CD4-positive, alpha-beta memory T cell (primary cell): ENCODE measurements around the gene FRMPD4. TPM values are rescaled to one million over a fixed set of nuclear protein-coding genes. Genes with fewer than 3 reads are reported as not detected.

Source experiments
- CTCF ChIA-PET: fragments of 350-600 bp; sonication (Branson Sonifier 250); formaldehyde crosslinking; loops from one replicate; lab custom pipeline; 2021; ENCODE audit warnings: inconsistent platforms; ENCODE audit not compliant: partially characterized antibody; lab: Charles Lee
- POLR2A ChIA-PET: fragments of 350-600 bp; sonication (Branson Sonifier 250); formaldehyde crosslinking; loops from one replicate; lab custom pipeline; 2021; ENCODE audit not compliant: partially characterized antibody; lab: Charles Lee
- DNase-seq, 5 donors: peaks; one replicate each; pipeline versions ENCODE4 v3.0.0 to v3.0.0-alpha.2; 2020 to 2022; ENCODE audit warnings: mixed read lengths in 1 of 5
- H3K27ac ChIP-seq: one replicate; pipeline ENCODE4 v1.7.0; 2013; ENCODE audit warnings: low read depth, low read length
- H3K27me3 ChIP-seq: 2 replicates; pipeline ENCODE4 v1.7.0; 2013; ENCODE audit warnings: mild to moderate bottlenecking, low read length, moderate library complexity; ENCODE audit not compliant: insufficient read depth
- H3K36me3 ChIP-seq: 2 replicates; pipeline ENCODE4 v1.7.0; 2013; ENCODE audit warnings: mild to moderate bottlenecking, low read length, moderate library complexity; ENCODE audit not compliant: insufficient read depth
- H3K4me1 ChIP-seq: 2 replicates; pipeline ENCODE4 v1.7.0; 2013; ENCODE audit warnings: mild to moderate bottlenecking, low read length, moderate library complexity; ENCODE audit not compliant: insufficient read depth
- H3K4me3 ChIP-seq, 2 donors: one replicate each; pipeline ENCODE4 v1.7.0; 2013; ENCODE audit warnings: low read length in 2 of 2, mild to moderate bottlenecking in 1 of 2
- H3K9me3 ChIP-seq, 2 donors: one replicate each; pipeline ENCODE4 v1.7.0; 2013; ENCODE audit warnings: low read length in 2 of 2, control low read depth in 1 of 2; ENCODE audit not compliant: control insufficient read depth in 1 of 2
- H3K27ac Mint-ChIP-seq, 7 donors: one replicate each; pipeline ENCODE4 v1.8.0; 2020 to 2021; ENCODE audit warnings: mixed read lengths in 7 of 7, mild to moderate bottlenecking in 6 of 7, inconsistent platforms in 3 of 7, moderate library complexity in 3 of 7
- H3K27me3 Mint-ChIP-seq, 2 donors: one replicate each; pipeline ENCODE4 v1.8.0; 2020 to 2021; ENCODE audit warnings: mixed read lengths in 2 of 2
- H3K36me3 Mint-ChIP-seq, 2 donors: one replicate each; pipeline ENCODE4 v1.8.0; 2020 to 2021; ENCODE audit warnings: mixed read lengths in 2 of 2, inconsistent platforms in 1 of 2, mild to moderate bottlenecking in 1 of 2
- H3K4me1 Mint-ChIP-seq, 4 donors: one replicate each; pipeline ENCODE4 v1.8.0; 2020 to 2021; ENCODE audit warnings: mixed read lengths in 4 of 4, mild to moderate bottlenecking in 1 of 4
- H3K4me3 Mint-ChIP-seq, 8 donors: one replicate each; pipeline ENCODE4 v1.8.0; 2020 to 2021; ENCODE audit warnings: mixed read lengths in 8 of 8, mild to moderate bottlenecking in 7 of 8, moderate library complexity in 6 of 8, inconsistent platforms in 3 of 8
- H3K9me3 Mint-ChIP-seq, 8 donors: one replicate each; pipeline ENCODE4 v1.8.0; 2020 to 2021; ENCODE audit warnings: mixed read lengths in 8 of 8, mild to moderate bottlenecking in 5 of 8, inconsistent platforms in 3 of 8, moderate library complexity in 1 of 8
- intact Hi-C: fragments of 100-400 bp; cut with micrococcal nuclease; formaldehyde crosslinking; loops from one replicate; pipeline ENCODE4 v1.15.1; 2023
- polyA plus RNA-seq, 2 donors: library from polyadenylated mRNA; unstranded; fragments of 300-500 nt; fragmentation: Illumina TruSeq; gene quantifications; one replicate each; pipeline ENCODE4 v1.2.3, GENCODE V29; 2021
- total RNA-seq, 2 experiments: library from RNA; stranded (reverse); gene quantifications; one replicate each; pipeline ENCODE4 v1.2.3, GENCODE V29; 2021

The FRMPD4 gene
- total and polyA plus RNA-seq, 4 experiments from 2014 or later = not detected

GRCh38 chrX:12236156-12236555 is 97.9 kb downstream of the FRMPD4 start:
- Histone ChIP-seq H3K4me1 (no peaks in the 10 kb centered on the region), H3K27ac (no peak overlapping the region), H3K36me3 (no peaks in the 10 kb centered on the region), H3K27me3 (no peaks in the 10 kb centered on the region), H3K4me3 (no peak overlapping the region), H3K9me3 (no peaks in the 10 kb centered on the region)
- intact Hi-C loops = no loop called here
- Mint-ChIP-seq H3K9me3 (no peaks in the 10 kb centered on the region), H3K4me1 (no peaks in the 10 kb centered on the region), H3K27ac (no peak overlapping the region), H3K27me3 (no peaks in the 10 kb centered on the region), H3K36me3 (no peaks in the 10 kb centered on the region), H3K4me3 (no peak overlapping the region)
- DNase-seq = no peak
- ChIA-PET POLR2A (no interaction called here), CTCF (no interaction called here)

- Histone ChIP-seq H3K4me1 (no peaks in the 10 kb centered on the region), H3K27me3 (no peaks in the 10 kb centered on the region), H3K9me3 (no peaks in the 10 kb centered on the region), H3K27ac (no peak overlapping the region), H3K4me3 (no peak overlapping the region), H3K36me3 (no peaks in the 10 kb centered on the region)
- Mint-ChIP-seq H3K4me1 (no peaks in the 10 kb centered on the region), H3K4me3 (no peak overlapping the region), H3K36me3 (no peaks in the 10 kb centered on the region), H3K27me3 (no peaks in the 10 kb centered on the region), H3K9me3 (no peaks in the 10 kb centered on the region), H3K27ac (no peak overlapping the region)
- intact Hi-C loops = no loop called here
- ChIA-PET POLR2A (no interaction called here), CTCF (no interaction called here)
- DNase-seq = no peak
Observed at GRCh38 chrX:12237131-12237530, 98.9 kb downstream of the FRMPD4 start.

DNA sequence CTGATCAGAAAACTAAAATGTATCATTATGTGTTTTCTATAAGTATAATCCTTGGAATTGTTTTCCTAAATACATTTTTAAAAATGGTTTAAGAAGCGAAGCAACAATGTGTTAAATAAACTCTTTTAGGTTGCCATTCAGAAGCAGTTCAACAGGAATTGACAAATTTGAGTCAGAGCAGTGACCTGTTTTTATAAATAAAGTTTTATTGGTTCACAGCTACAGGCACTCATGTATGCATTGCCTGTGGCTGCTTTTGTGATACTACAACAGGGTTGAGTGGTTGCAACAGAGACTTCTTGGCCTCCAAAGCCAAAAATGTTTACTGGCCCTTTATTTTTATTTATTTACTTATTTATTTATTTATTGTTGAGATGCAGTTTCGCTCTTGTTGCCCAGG is 99.5 kb downstream of the FRMPD4 start:
- no peak overlapping the region for H3K27ac ChIP-seq
- no peak overlapping the region for H3K4me3 Mint-ChIP-seq
- H3K27me3 ChIP-seq = no peaks in the 10 kb centered on the region
- no peak overlapping the region for H3K27ac Mint-ChIP-seq
- intact Hi-C loops = no loop called here
- ChIA-PET POLR2A (no interaction called here), CTCF (no interaction called here)
- no peaks in the 10 kb centered on the region for H3K4me1 ChIP-seq
- no peaks in the 10 kb centered on the region for H3K36me3 ChIP-seq
- no peaks in the 10 kb centered on the region for H3K9me3 ChIP-seq
- no peaks in the 10 kb centered on the region for H3K27me3 Mint-ChIP-seq
- H3K4me1 Mint-ChIP-seq = no peaks in the 10 kb centered on the region
- no peak for DNase-seq
- H3K36me3 Mint-ChIP-seq = no peaks in the 10 kb centered on the region
- H3K9me3 Mint-ChIP-seq = no peaks in the 10 kb centered on the region
- H3K4me3 ChIP-seq = no peak overlapping the region

GRCh38 chrX:12239356-12240082 is 101.2 kb downstream of the FRMPD4 start:
- Histone ChIP-seq H3K4me3 (no peak overlapping the region), H3K27ac (no peak overlapping the region), H3K36me3 (no peaks in the 10 kb centered on the region), H3K9me3 (no peaks in the 10 kb centered on the region), H3K4me1 (no peaks in the 10 kb centered on the region), H3K27me3 (no peaks in the 10 kb centered on the region)
- DNase-seq = no peak
- Mint-ChIP-seq H3K9me3 (no peaks in the 10 kb centered on the region), H3K4me1 (no peaks in the 10 kb centered on the region), H3K27me3 (no peaks in the 10 kb centered on the region), H3K27ac (no peak overlapping the region), H3K36me3 (no peaks in the 10 kb centered on the region), H3K4me3 (no peak overlapping the region)
- intact Hi-C loops = no loop called here
- POLR2A ChIA-PET = no interaction called here
- CTCF ChIA-PET = no interaction called here

DNA sequence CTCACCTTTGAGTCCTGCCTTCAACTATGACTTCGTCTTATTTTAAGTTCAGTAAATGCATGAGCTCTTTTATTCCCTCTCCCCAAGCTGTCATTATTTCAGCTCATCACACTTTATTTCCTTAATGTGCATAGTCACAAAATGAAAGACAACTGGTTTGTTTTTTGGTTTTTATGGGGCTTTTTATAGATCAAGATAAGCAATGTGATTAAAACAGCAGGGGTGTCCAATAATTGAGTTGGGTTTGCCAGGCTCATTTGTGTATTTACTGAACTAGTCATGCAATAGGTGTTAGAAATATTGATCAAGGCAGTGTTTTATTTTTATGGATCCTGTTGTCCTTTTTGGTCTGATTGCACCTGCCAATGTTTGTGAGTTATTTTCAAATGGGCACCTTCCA is 102.2 kb downstream of the FRMPD4 start:
- DNase-seq = no peak
- H3K9me3 Mint-ChIP-seq = no peaks in the 10 kb centered on the region
- H3K4me1 Mint-ChIP-seq = no peaks in the 10 kb centered on the region
- POLR2A ChIA-PET = no interaction called here
- Histone ChIP-seq H3K4me3 (no peak overlapping the region), H3K9me3 (no peaks in the 10 kb centered on the region), H3K4me1 (no peaks in the 10 kb centered on the region), H3K27ac (no peak overlapping the region), H3K27me3 (no peaks in the 10 kb centered on the region), H3K36me3 (no peaks in the 10 kb centered on the region)
- H3K27ac Mint-ChIP-seq = no peak overlapping the region
- H3K27me3 Mint-ChIP-seq = no peaks in the 10 kb centered on the region
- CTCF ChIA-PET = no interaction called here
- no peak overlapping the region for H3K4me3 Mint-ChIP-seq
- no peaks in the 10 kb centered on the region for H3K36me3 Mint-ChIP-seq
- intact Hi-C loops = no loop called here

GRCh38 chrX:12241026-12241425 is 102.8 kb downstream of the FRMPD4 start:
- no peak for DNase-seq
- no peak overlapping the region for H3K4me3 Mint-ChIP-seq
- POLR2A ChIA-PET = no interaction called here
- H3K27me3 Mint-ChIP-seq = no peaks in the 10 kb centered on the region
- H3K36me3 ChIP-seq = no peaks in the 10 kb centered on the region
- H3K4me1 Mint-ChIP-seq = no peaks in the 10 kb centered on the region
- H3K36me3 Mint-ChIP-seq = no peaks in the 10 kb centered on the region
- H3K4me1 ChIP-seq = no peaks in the 10 kb centered on the region
- intact Hi-C loops = no loop called here
- no peaks in the 10 kb centered on the region for H3K27me3 ChIP-seq
- no peaks in the 10 kb centered on the region for H3K9me3 ChIP-seq
- H3K27ac ChIP-seq = no peak overlapping the region
- no peaks in the 10 kb centered on the region for H3K9me3 Mint-ChIP-seq
- CTCF ChIA-PET = no interaction called here
- H3K27ac Mint-ChIP-seq = no peak overlapping the region
- no peak overlapping the region for H3K4me3 ChIP-seq

DNA sequence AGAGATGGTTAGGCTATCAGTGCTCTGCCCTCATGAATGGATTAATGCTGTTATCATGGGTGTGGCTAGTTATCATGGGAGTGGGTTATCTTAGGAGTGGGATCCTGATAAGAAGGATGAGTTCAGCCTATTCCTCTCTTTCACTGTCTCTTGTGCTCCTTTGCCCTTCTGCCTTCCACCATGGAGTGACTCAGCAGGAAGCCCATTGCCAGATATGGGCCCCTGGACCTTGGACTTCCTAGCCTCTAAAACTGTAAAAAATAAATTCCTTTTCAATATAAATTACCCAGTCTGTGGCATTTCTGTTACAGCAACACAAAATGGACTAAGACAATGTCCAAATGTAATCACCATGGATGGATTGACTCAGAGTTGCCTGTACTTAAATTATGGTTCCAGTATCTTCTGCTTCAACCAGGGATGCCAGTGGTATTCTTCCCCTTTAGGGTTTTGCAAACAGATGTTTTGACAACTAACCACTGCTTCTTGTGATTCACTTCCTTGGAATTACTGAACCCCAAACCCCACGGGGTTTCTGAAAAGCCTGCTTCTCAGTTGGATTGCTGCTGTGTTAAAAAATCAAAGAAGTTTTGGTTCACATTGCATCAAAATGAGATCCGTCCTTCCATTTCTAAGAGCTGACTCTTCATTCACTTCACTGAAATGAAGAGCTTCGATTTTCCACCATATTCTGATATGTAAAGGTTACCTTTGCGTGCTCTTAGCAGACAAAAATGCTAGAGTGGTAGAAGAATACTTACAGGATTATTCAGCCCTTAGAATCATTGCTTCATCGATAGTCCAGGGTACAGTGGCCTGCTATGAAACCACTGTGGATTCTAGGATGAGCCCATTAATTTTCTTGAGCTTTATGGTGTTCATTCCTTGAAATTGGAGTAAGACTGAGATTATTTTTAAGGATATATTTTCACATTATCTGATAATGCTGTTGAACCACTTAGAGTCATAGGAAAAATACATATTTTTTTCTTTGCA is 107.7 kb downstream of the FRMPD4 start:
- Histone ChIP-seq H3K27me3 (no peaks in the 10 kb centered on the region), H3K4me1 (no peaks in the 10 kb centered on the region), H3K4me3 (no peak overlapping the region), H3K9me3 (no peaks in the 10 kb centered on the region), H3K36me3 (no peaks in the 10 kb centered on the region), H3K27ac (no peak overlapping the region)
- no peak overlapping the region for H3K4me3 Mint-ChIP-seq
- intact Hi-C loops = no loop called here
- H3K9me3 Mint-ChIP-seq = peaks cover 0 to 2% (median 0%) of the 10 kb centered on the region in 8 donors
- no peak for DNase-seq
- no peaks in the 10 kb centered on the region for H3K36me3 Mint-ChIP-seq
- ChIA-PET CTCF (no interaction called here), POLR2A (no interaction called here)
- peak overlapping the region in 1 of 7 donors; percentile 76 for H3K27ac Mint-ChIP-seq
- H3K4me1 Mint-ChIP-seq = no peaks in the 10 kb centered on the region
- no peaks in the 10 kb centered on the region for H3K27me3 Mint-ChIP-seq
